Endothelial cell of umbilical vein (primary cell): Measurements from ENCODE around the gene ADGRE1.

Experiments used
- JUN ChIP-seq: IDR thresholded peaks from 2 replicates; pipeline ENCODE4 v1.6.1; 2011; ENCODE audit warnings: borderline replicate concordance, low read depth; ENCODE audit not compliant: insufficient read length, insufficient read depth
- POLR2AphosphoS5 ChIP-seq: IDR thresholded peaks from 2 replicates; pipeline ENCODE4 v1.6.1; 2012; ENCODE audit warnings: low read depth, mild to moderate bottlenecking, control low read depth, low read length, moderate library complexity; ENCODE audit not compliant: insufficient read depth
- TF ChIP-seq, protein P1 (sequence below), 2 donors: IDR thresholded peaks; 1 replicate in 1 of 2; 2 replicates in 1 of 2; pipeline ENCODE4 v1.5.1; 2011; ENCODE audit warnings: low read length in 2 of 2, mild to moderate bottlenecking in 2 of 2, moderate library complexity in 2 of 2, control low read depth in 1 of 2, inconsistent platforms in 1 of 2, low read depth in 1 of 2; ENCODE audit not compliant: insufficient read depth in 1 of 2; ENCODE audit errors: extremely low read depth in 1 of 2
- TF ChIP-seq, protein P2 (sequence below): IDR thresholded peaks from 2 replicates; pipeline ENCODE4 v1.6.1; 2011; ENCODE audit not compliant: insufficient read depth, insufficient read length

DNA sequence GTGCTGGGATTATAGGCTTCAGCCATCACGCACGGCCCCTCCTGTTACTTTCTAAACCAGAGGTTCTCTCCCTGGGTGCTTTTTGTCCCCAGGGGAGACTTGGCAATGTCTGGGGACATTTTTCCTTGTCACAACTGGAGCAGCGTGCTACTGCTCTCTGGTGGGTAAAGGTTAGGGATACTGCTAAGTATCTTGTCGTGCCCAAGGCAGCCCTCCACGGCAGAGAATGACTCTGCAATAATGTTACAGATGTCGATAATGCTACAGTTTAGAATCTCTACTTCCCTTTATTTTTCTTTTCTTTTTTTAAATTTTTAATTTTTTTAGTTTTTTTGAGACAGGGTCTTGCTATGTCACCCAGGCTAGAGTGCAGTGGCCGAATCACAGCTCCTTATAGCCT lies 38.0 kb downstream of the ADGRE1 start:
- TF ChIP-seq, protein P1, sequence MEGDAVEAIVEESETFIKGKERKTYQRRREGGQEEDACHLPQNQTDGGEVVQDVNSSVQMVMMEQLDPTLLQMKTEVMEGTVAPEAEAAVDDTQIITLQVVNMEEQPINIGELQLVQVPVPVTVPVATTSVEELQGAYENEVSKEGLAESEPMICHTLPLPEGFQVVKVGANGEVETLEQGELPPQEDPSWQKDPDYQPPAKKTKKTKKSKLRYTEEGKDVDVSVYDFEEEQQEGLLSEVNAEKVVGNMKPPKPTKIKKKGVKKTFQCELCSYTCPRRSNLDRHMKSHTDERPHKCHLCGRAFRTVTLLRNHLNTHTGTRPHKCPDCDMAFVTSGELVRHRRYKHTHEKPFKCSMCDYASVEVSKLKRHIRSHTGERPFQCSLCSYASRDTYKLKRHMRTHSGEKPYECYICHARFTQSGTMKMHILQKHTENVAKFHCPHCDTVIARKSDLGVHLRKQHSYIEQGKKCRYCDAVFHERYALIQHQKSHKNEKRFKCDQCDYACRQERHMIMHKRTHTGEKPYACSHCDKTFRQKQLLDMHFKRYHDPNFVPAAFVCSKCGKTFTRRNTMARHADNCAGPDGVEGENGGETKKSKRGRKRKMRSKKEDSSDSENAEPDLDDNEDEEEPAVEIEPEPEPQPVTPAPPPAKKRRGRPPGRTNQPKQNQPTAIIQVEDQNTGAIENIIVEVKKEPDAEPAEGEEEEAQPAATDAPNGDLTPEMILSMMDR (IDR thresholded peaks at IDR 0.05; ENCODE audit: extremely low read depth in 1 of 2, insufficient read depth in 1 of 2, low read depth in 1 of 2, low read length in 2 of 2): no peak
- no peak for TF ChIP-seq JUN
- TF ChIP-seq, protein P2, sequence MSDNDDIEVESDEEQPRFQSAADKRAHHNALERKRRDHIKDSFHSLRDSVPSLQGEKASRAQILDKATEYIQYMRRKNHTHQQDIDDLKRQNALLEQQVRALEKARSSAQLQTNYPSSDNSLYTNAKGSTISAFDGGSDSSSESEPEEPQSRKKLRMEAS: no peak
- no peak for TF ChIP-seq POLR2AphosphoS5
